ENCODE results near the gene CCDC106.
A peak's percentile ranks its signal among the peaks of the same experiment; 100 is the strongest.

CCDC106 gene

GRCh38 chr19:55635856-55636440, 12.1 kb upstream of the CCDC106 start:
- DNase-seq (ENCODE audit: low read depth): no peak
- peak overlapping the region; percentile 93 for H3K4me3 ChIP-seq (ENCODE audit: low read depth, low read length)
- no peak for TF ChIP-seq CTCF (IDR thresholded peaks at IDR 0.05; ENCODE audit: low read depth, low read length, missing control alignments)

DNA sequence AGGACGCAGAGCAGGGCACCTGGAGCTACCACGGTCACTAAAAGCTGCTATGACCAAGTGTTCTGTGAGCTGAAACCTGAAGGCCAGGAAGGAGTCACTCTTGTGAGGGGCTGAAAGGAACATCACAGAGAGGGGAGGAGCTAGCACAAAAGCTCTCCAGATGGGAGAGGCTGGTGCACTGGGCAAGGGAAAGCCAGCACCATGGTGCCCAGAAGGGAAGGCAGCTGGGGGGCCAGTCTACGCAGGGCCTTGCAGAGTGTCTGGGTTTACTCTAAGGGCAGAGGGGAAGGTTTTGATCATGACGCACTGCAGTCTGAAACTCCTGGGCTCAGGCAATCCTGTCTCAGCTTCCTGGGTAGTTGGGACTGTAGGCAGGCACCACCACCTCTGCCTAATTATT, 11.3 kb upstream of the CCDC106 start:
- peak overlapping the region; percentile 93 for H3K4me3 ChIP-seq (ENCODE audit: low read depth, low read length)
- DNase-seq (ENCODE audit: low read depth): no peak
- TF ChIP-seq CTCF (IDR thresholded peaks at IDR 0.05; ENCODE audit: low read depth, low read length, missing control alignments): no peak

DNA sequence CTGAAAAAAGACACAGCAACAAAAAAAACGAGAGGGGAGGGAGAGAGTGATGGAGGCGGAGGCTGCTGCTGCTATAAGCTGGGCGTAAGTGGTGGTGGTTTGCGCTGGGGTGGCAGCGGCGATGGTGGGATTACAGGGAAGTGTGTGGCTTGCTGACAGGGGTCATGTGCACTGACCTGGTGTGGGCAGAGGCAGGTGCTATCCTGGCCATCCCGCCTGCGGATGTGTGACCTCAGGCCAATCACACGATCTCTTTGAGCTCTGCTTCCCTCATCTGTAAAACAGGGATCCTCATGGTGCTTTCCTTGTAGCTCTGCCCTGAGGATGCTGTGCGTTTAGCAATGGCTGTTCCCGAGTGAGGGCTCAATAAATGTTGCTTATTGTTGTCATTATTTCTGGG, 10.5 kb upstream of the CCDC106 start:
- H3K4me3 ChIP-seq (ENCODE audit: low read depth, low read length): no peak overlapping the region
- DNase-seq (ENCODE audit: low read depth): no peak
- TF ChIP-seq CTCF (IDR thresholded peaks at IDR 0.05; ENCODE audit: low read depth, low read length, missing control alignments): no peak

DNA sequence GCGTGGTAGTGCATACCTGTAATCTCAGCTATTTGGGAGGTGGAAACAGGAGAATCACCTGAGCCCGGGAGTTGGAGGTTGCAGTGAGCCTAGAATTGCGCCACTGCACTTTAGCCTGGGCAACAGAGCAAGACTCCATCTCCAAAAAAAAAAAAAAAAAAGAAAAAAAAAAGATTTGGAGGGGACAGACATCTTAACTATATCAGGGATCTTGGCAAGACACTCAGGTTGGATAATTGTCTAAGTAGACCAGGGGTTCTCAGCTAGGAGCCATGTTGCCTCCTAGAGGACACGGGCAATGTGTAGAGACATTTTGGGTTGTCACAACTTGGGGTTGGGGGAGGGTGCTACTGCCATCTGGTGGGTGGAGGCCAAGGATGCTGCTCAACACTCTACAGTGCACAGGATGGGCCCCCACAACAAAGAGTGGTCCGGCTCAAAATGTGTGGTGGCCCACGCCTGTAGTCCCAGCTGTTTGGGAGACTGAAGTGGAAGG, 9.1 kb upstream of the CCDC106 start:
- no peak overlapping the region for H3K4me3 ChIP-seq (ENCODE audit: low read depth, low read length)
- no peak for DNase-seq (ENCODE audit: low read depth)
- TF ChIP-seq CTCF (IDR thresholded peaks at IDR 0.05; ENCODE audit: low read depth, low read length, missing control alignments): peak; percentile 66

GRCh38 chr19:55640043-55640576, 7.9 kb upstream of the CCDC106 start:
- peak overlapping the region; percentile 71 for H3K4me3 ChIP-seq (ENCODE audit: low read depth, low read length)
- peak; percentile 75 for TF ChIP-seq CTCF (IDR thresholded peaks at IDR 0.05; ENCODE audit: low read depth, low read length, missing control alignments)
- DNase-seq (ENCODE audit: low read depth): peak; percentile 67

GRCh38 chr19:55640577-55641425, 7.2 kb upstream of the CCDC106 start, which contains the start of gene ZNF580:
Gene ZNF580 (plus strand): TSS chr19:55641002. CDS start chr19:55642509, 1,507 bp downstream.
- H3K4me3 ChIP-seq (ENCODE audit: low read depth, low read length): peak within 1 kb of the TSS; percentile 71
- no peak for TF ChIP-seq CTCF (IDR thresholded peaks at IDR 0.05; ENCODE audit: low read depth, low read length, missing control alignments)
- DNase-seq (ENCODE audit: low read depth): no peak
